ENCODE results near the gene STAT4.

The STAT4 gene

GRCh38 chr2:191015239-191015638, 135.6 kb downstream of the STAT4 start:
- no peak for DNase-seq (ENCODE audit: low read depth in 3 of 3)

- DNase-seq (ENCODE audit: low read depth in 3 of 3) = no peak
Observed at GRCh38 chr2:191014653-191015020, 136.2 kb downstream of the STAT4 start.

- peak; percentile 91 to 95 (median 93) for DNase-seq (ENCODE audit: low read depth in 3 of 3)
Observed at GRCh38 chr2:191013932-191014652, 136.7 kb downstream of the STAT4 start, which contains the start of gene STAT1. STAT1 (minus strand) TSS chr2:191014171; CDS start chr2:191010003, 4,168 bp downstream.

GRCh38 chr2:191013682-191013931, 137.2 kb downstream of the STAT4 start:
- no peak for DNase-seq (ENCODE audit: low read depth in 3 of 3)

GRCh38 chr2:191012845-191013681, 137.7 kb downstream of the STAT4 start:
- no peak for DNase-seq (ENCODE audit: low read depth in 3 of 3)

- DNase-seq (ENCODE audit: low read depth in 3 of 3) = no peak
Observed at GRCh38 chr2:191012346-191012745, 138.4 kb downstream of the STAT4 start.

- no peak for DNase-seq (ENCODE audit: low read depth in 3 of 3)
Observed at GRCh38 chr2:191010887-191011885, 139.6 kb downstream of the STAT4 start.

GRCh38 chr2:191009541-191010374, 141.0 kb downstream of the STAT4 start:
- DNase-seq (ENCODE audit: low read depth in 3 of 3) = no peak

GRCh38 chr2:191008286-191008685, 142.5 kb downstream of the STAT4 start:
- no peak for DNase-seq (ENCODE audit: low read depth in 3 of 3)

GRCh38 chr2:191006997-191007783, 143.6 kb downstream of the STAT4 start:
- DNase-seq (ENCODE audit: low read depth in 3 of 3) = no peak

GRCh38 chr2:191006297-191006696, 144.5 kb downstream of the STAT4 start:
- no peak for DNase-seq (ENCODE audit: low read depth in 3 of 3)

- DNase-seq (ENCODE audit: low read depth in 3 of 3) = no peak
Observed at GRCh38 chr2:191003405-191004309, 147.1 kb downstream of the STAT4 start.

- DNase-seq (ENCODE audit: low read depth in 3 of 3) = no peak
Observed at GRCh38 chr2:191001624-191002023, 149.2 kb downstream of the STAT4 start.

GRCh38 chr2:191001032-191001431, 149.8 kb downstream of the STAT4 start:
- no peak for DNase-seq (ENCODE audit: low read depth in 3 of 3)

GRCh38 chr2:190999949-191000665, 150.7 kb downstream of the STAT4 start:
- no peak for DNase-seq (ENCODE audit: low read depth in 3 of 3)

GRCh38 chr2:190999058-190999457, 151.7 kb downstream of the STAT4 start:
- no peak for DNase-seq (ENCODE audit: low read depth in 3 of 3)

- DNase-seq (ENCODE audit: low read depth in 3 of 3) = no peak
Observed at GRCh38 chr2:190997526-190998113, 153.2 kb downstream of the STAT4 start.

- no peak for DNase-seq (ENCODE audit: low read depth in 3 of 3)
Observed at GRCh38 chr2:190996947-190997346, 153.8 kb downstream of the STAT4 start.
